GM23248 (cell line): Measurements from ENCODE around the gene SPDYA.

Experiments
- EZH2 ChIP-seq: fragments of 200-600 bp; sonication (generic); IDR thresholded peaks from 2 replicates; pipeline ENCODE4 v1.6.1; 2018; ENCODE audit warnings: antibody characterized with exemption, mild to moderate bottlenecking; ENCODE audit not compliant: insufficient read depth, poor library complexity, severe bottlenecking
- EZH2phosphoT487 ChIP-seq: fragments of 200-600 bp; sonication (generic); IDR thresholded peaks from 2 replicates; pipeline ENCODE4 v1.6.1; 2018; ENCODE audit warnings: antibody characterized with exemption, moderate library complexity, mild to moderate bottlenecking, low read depth; ENCODE audit not compliant: insufficient read depth

- TF ChIP-seq EZH2phosphoT487 (no peak), EZH2 (no peak)
Measured at GRCh38 chr2:28768952-28769351, 41.7 kb upstream of the SPDYA start.
